Measurements from ENCODE around the gene TMEM125.

GRCh38 chr1:43279666-43280065, 9.9 kb downstream of the TMEM125 start:
- TF ChIP-seq POLR2AphosphoS5 (IDR thresholded peaks at IDR 0.05; ENCODE audit: low read depth): no peak
- TF ChIP-seq CTCF (IDR thresholded peaks at IDR 0.05; ENCODE audit: insufficient read depth, low read length): no peak
